ENCODE measurements around the gene FOXP2. TPM values are rescaled to one million over a fixed set of nuclear protein-coding genes. Genes with fewer than 3 reads are reported as not detected.

The FOXP2 gene
- total and polyA plus RNA-seq, 2 of the 13 experiments (the other 11 are each of a cell fraction or from before 2014, with no cell fraction given): 0.90 TPM; not detected in 1

DNA sequence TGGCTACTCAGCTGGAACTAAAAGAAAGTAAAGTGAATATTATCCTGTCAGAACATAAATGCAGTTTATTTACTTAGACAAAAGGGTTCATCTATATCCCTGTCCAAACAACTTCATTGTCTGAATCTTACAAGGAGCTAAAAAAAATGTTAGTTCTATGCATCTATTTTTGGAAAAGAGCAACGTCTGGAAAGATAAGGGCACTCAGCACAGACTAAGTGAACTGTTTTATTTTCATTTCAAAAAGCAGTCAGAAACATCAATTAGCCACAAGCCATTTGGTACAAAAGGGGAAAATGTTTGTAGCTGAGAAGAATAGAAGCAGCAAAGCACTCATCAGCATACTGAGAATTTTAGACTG is 245.5 kb downstream of the FOXP2 start:
- CTCF ChIA-PET (ENCODE audit: low intra/inter-chr PET ratio, low total read pairs): no interaction called here

DNA sequence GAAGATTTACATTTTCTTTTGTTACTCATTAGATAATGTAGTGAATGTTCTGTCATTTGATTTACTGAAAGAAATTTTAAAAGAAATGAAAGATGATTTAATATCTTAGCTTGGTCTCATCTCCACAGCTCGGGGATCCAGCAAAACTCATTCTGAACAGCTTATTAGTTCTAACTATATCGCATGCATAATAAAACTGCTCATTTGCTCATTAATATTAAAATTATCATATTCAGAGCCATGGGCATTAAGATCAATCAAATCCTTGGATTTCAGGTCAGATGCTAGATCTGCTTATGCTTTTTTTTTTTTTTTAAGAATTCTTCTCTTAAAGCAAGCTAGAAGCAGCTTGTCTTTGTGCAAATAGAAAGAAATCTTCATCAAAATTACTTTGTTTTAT is 246.1 kb downstream of the FOXP2 start:
- in situ Hi-C loops (cut with HindIII; ENCODE audit: extremely low pct_ligation_motif_present, low pct_unique_long_range_greater_than_20kb): no loop called here
- Histone ChIP-seq H3K36me3 (replicated peaks in 1 of 2; ENCODE audit: control insufficient read depth in 1 of 2, insufficient read depth in 2 of 2, low read length in 2 of 2) (no peaks in the 10 kb centered on the region), H3K79me2 (ENCODE audit: insufficient read depth, low read length) (no peaks in the 10 kb centered on the region), H3K9me3 (ENCODE audit: low read length) (no peaks in the 10 kb centered on the region), H3K27ac (ENCODE audit: extremely low read length, insufficient read depth, low read length) (no peak overlapping the region), H3K4me2 (ENCODE audit: low read depth, low read length) (no peak overlapping the region), H3K9ac (ENCODE audit: insufficient read depth, low read depth, low read length) (no peak overlapping the region), H2AFZ (ENCODE audit: low read length) (no peak overlapping the region), H4K20me1 (ENCODE audit: insufficient read depth, low read length) (no peaks in the 10 kb centered on the region), H3K27me3 (ENCODE audit: control insufficient read depth in 1 of 2, insufficient read depth in 2 of 2, low read length in 2 of 2) (no peaks in the 10 kb centered on the region), H3K4me1 (ENCODE audit: insufficient read depth, low read length) (peaks cover 8% of the 10 kb centered on the region; the same call in 1 of the 2 replicates), H3K4me3 (replicated peaks in 1 of 3; ENCODE audit: insufficient read depth in 1 of 3, low read depth in 2 of 3, low read length in 3 of 3) (no peak overlapping the region)
- FAIRE-seq: no peak
- intact Hi-C loops (cut with micrococcal nuclease; ENCODE audit: unreplicated experiment): no loop called here
- DNase-seq (ENCODE audit: low spot score): no peak
- no TSS peak for BruUV-seq (replicated peaks)
- ChIA-PET CTCF (ENCODE audit: low intra/inter-chr PET ratio, low total read pairs) (no interaction called here), POLR2A (no interaction called here)
- WGBS (ENCODE audit: low lambda C conversion rate): 34% methylated on average over 2 of the region's 2 CpGs
- no peak for ATAC-seq
- TF ChIP-seq, protein P1, sequence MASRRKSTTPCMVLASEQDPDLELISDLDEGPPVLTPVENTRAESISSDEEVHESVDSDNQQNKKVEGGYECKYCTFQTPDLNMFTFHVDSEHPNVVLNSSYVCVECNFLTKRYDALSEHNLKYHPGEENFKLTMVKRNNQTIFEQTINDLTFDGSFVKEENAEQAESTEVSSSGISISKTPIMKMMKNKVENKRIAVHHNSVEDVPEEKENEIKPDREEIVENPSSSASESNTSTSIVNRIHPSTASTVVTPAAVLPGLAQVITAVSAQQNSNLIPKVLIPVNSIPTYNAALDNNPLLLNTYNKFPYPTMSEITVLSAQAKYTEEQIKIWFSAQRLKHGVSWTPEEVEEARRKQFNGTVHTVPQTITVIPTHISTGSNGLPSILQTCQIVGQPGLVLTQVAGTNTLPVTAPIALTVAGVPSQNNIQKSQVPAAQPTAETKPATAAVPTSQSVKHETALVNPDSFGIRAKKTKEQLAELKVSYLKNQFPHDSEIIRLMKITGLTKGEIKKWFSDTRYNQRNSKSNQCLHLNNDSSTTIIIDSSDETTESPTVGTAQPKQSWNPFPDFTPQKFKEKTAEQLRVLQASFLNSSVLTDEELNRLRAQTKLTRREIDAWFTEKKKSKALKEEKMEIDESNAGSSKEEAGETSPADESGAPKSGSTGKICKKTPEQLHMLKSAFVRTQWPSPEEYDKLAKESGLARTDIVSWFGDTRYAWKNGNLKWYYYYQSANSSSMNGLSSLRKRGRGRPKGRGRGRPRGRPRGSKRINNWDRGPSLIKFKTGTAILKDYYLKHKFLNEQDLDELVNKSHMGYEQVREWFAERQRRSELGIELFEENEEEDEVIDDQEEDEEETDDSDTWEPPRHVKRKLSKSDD (CRISPR knock-in tag; IDR thresholded peaks at IDR 0.05; ENCODE audit: low read depth): no peak
- TF ChIP-seq KDM1A (CRISPR knock-in tag; IDR thresholded peaks at IDR 0.05): no peak
- no peak for TF ChIP-seq ZFP62 (CRISPR knock-in tag; IDR thresholded peaks at IDR 0.05)
- TF ChIP-seq ZEB1 (IDR thresholded peaks at IDR 0.05; ENCODE audit: insufficient replicate concordance, low read depth): no peak
- no peak for TF ChIP-seq NCOA5 (CRISPR knock-in tag; IDR thresholded peaks at IDR 0.05)
- TF ChIP-seq AGO2 (optimal IDR thresholded peaks at IDR 0.05; ENCODE audit: low read depth, low read length): no peak
- no peak for TF ChIP-seq RXRA (CRISPR knock-in tag; IDR thresholded peaks at IDR 0.05)
- no peak for TF ChIP-seq ZNF777 (CRISPR knock-in tag; IDR thresholded peaks at IDR 0.05)
- no peak for TF ChIP-seq U2AF2 (IDR thresholded peaks at IDR 0.05; ENCODE audit: low read depth, low read length)
- TF ChIP-seq ZNF616 (CRISPR knock-in tag; IDR thresholded peaks at IDR 0.05; ENCODE audit: low read depth): no peak
- TF ChIP-seq POLR2A (IDR thresholded peaks at IDR 0.05; ENCODE audit: insufficient read depth in 1 of 2, low read depth in 2 of 2, low read length in 2 of 2): no peak
- TF ChIP-seq MEIS1 (CRISPR knock-in tag; IDR thresholded peaks at IDR 0.05; ENCODE audit: borderline replicate concordance): no peak
- TF ChIP-seq EP300 (IDR thresholded peaks at IDR 0.05; ENCODE audit: low read depth in 2 of 2, low read length in 2 of 2): no peak
- TF ChIP-seq EP300 (CRISPR knock-in tag; IDR thresholded peaks at IDR 0.05; ENCODE audit: borderline replicate concordance): no peak
- TF ChIP-seq ZNF792 (CRISPR knock-in tag; IDR thresholded peaks at IDR 0.05): no peak

More for the DNA sequence above, 245.5 kb downstream of the FOXP2 start:
- Histone ChIP-seq H3K27ac (ENCODE audit: extremely low read length, insufficient read depth, low read length) (no peak overlapping the region), H3K4me2 (ENCODE audit: low read depth, low read length) (no peak overlapping the region), H3K9ac (ENCODE audit: insufficient read depth, low read depth, low read length) (no peak overlapping the region), H3K27me3 (ENCODE audit: control insufficient read depth in 1 of 2, insufficient read depth in 2 of 2, low read length in 2 of 2) (no peaks in the 10 kb centered on the region; a peak in 1 of 5 replicates), H3K4me3 (replicated peaks in 1 of 3; ENCODE audit: insufficient read depth in 1 of 3, low read depth in 2 of 3, low read length in 3 of 3) (no peak overlapping the region), H2AFZ (ENCODE audit: low read length) (no peak overlapping the region), H4K20me1 (ENCODE audit: insufficient read depth, low read length) (no peaks in the 10 kb centered on the region), H3K79me2 (ENCODE audit: insufficient read depth, low read length) (no peaks in the 10 kb centered on the region), H3K4me1 (ENCODE audit: insufficient read depth, low read length) (peaks cover 8% of the 10 kb centered on the region; the same call in 1 of the 2 replicates), H3K36me3 (replicated peaks in 1 of 2; ENCODE audit: control insufficient read depth in 1 of 2, insufficient read depth in 2 of 2, low read length in 2 of 2) (no peaks in the 10 kb centered on the region), H3K9me3 (ENCODE audit: low read length) (no peaks in the 10 kb centered on the region)
- TF ChIP-seq MAFG (CRISPR knock-in tag; IDR thresholded peaks at IDR 0.05) (no peak), ZNF572 (CRISPR knock-in tag; IDR thresholded peaks at IDR 0.05) (no peak), ZNF3 (CRISPR knock-in tag; IDR thresholded peaks at IDR 0.05) (no peak), ZNF350 (CRISPR knock-in tag; IDR thresholded peaks at IDR 0.05; ENCODE audit: borderline replicate concordance, low read depth) (no peak), TOE1 (CRISPR knock-in tag; IDR thresholded peaks at IDR 0.05) (no peak), CENPX (CRISPR knock-in tag; IDR thresholded peaks at IDR 0.05) (no peak), ZNF232 (CRISPR knock-in tag; IDR thresholded peaks at IDR 0.05; ENCODE audit: borderline replicate concordance) (no peak), EZH2 (conservative IDR thresholded peaks at IDR 0.05; ENCODE audit: low read depth, low read length) (no peak), ZZZ3 (CRISPR knock-in tag; IDR thresholded peaks at IDR 0.05; ENCODE audit: borderline replicate concordance) (no peak)
- TF ChIP-seq, protein P2, sequence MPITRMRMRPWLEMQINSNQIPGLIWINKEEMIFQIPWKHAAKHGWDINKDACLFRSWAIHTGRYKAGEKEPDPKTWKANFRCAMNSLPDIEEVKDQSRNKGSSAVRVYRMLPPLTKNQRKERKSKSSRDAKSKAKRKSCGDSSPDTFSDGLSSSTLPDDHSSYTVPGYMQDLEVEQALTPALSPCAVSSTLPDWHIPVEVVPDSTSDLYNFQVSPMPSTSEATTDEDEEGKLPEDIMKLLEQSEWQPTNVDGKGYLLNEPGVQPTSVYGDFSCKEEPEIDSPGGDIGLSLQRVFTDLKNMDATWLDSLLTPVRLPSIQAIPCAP (CRISPR knock-in tag; IDR thresholded peaks at IDR 0.05; ENCODE audit: low read depth): no peak
- FAIRE-seq (no peak), ATAC-seq (no peak), DNase-seq (ENCODE audit: low spot score) (no peak)
- no TSS peak for BruUV-seq (replicated peaks)
- 4% methylated on average over 1 of the region's 1 CpG for WGBS (ENCODE audit: low lambda C conversion rate)
- in situ Hi-C loops (cut with HindIII; ENCODE audit: extremely low pct_ligation_motif_present, low pct_unique_long_range_greater_than_20kb) (no loop called here), intact Hi-C loops (cut with micrococcal nuclease; ENCODE audit: unreplicated experiment) (no loop called here)
- POLR2A ChIA-PET: no interaction called here
